Activated naive CD4-positive, alpha-beta T cell treated with Interleukin-2 at 50 U/mL for 16 hours (primary cell): Measurements from ENCODE around the gene VRK2.

Source experiments
- DNase-seq: peaks from one replicate; pipeline ENCODE4 v3.0.0-alpha.2; 2020

The VRK2 gene

DNA sequence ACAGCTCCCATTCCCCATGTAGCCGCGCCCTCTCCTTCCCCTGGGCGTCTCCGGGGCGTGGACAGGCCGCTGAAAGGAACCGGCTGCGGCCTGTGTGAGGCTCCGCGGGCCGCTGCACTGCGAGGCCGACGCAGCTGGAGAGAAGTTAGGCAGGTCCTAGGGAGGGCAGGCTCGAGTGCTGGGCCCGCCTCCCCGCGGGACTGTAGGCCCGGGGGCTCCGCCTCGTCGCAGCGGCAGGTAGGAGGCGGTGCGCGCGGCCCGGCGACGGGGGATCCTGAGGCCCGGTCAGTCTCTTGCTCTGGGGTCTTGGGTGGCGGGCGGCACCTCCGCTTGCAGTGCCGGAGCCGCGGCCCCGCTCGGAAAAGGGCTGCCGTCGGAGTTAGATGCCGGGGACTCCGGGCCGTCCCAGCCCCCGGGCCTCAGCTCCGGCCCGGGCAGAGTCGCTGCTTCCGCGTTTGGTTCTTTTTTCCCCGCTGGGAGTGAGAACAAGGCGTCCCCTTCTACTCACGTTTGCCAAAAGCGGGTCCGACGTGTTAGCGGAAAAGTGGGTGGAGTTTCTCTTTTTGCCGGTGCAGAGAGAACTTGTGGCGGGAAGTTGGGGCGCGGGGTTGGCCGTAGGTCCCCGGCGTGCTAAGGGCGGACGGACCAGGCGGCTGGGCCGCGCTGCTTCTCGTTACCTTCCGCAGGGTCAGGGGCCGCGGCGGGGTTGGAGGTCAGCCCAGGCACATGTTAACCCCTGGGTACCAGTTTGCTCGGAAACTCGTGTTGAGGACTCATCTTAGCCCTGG is at the start of gene VRK2:
Gene VRK2 (plus strand): TSS at position 222 of the 788 bp plus-strand sequence. CDS start 2,026 bp downstream, outside the sequence.
- peak; percentile 85 for DNase-seq

DNA sequence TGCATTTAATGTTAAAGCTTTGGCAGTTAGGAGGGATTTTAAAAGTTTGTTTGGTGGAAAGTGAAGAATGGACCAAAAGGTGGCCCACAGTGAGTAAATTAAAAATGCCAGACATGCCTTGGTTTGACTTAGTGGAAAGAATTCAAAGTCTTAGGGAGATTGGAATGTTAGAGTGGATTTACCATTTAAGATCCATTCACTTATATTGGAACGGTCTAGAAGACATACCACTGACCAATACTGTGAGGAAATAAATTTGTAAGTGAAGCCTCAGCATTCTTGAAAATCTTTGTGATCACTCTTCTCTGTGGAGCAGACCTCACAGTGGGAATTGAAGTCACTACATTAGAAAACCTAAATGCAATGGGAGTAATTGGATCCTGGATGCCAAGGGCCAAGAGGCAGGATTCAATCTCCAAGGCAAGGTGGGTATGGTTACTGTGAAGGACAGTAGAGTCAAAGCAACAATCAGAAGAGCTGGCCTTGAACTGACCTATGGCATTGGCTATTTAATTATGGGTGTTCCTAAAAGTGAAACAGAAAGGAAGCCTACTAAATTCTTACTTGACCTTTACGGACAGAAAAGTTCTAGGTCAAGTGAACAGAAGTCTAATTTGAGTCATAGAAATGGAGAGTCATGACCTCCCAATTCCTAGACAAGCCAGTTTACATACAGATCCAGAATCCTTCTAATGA is 40.2 kb upstream of the VRK2 start:
- DNase-seq = no peak

DNA sequence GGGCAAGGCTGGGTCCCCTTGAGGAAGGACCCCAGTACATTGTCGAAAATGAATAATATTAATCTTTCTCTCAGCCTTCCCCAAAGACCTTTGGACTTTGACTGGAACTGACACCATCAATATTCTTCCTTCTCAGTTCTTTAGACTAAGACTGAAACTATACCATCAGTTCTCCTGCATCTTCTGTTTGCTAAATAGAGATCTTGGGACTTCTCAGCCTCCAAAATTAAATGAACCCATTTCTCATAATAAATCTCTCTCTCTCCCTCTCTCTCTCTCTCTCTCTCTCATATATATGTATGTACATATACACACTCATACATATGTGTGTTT is 39.7 kb upstream of the VRK2 start:
- DNase-seq = no peak

DNA sequence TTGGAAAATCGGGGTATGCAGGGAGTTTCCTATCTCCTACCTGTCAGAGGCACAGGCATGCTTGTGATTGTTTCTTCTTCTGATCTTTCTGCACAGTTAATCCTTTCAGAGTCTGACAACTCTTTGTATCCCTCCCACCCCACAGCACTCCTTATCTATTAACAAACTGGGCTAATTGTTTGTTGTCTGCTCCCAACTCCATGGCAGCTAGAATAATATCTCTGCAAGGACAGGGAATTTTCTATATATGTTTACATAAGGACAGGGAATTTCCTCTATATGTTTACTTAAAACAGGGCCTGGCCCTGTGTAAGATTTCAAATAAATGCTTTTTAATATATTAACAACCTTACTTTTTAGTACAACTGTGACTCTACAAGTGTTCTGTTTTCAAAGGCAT is 36.0 kb upstream of the VRK2 start:
- DNase-seq = no peak

DNA sequence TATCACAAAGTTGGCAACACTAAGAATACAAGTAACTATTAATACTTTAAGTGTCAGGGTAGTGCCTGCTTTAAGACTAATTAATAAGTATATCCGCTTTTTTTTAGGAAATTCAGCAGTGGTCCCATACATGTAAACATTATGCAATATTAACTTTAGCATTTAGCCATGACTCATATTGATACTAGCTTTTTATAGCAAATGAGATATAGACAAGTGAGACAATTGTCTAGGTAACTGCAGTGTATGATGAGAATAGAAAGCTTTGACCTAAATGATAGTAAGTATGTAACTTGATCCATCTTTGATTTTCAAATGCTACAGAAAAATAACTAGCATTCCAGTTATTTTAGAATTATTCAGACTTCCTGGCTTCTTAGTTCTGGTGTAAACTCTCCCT is 27.4 kb upstream of the VRK2 start:
- no peak for DNase-seq

DNA sequence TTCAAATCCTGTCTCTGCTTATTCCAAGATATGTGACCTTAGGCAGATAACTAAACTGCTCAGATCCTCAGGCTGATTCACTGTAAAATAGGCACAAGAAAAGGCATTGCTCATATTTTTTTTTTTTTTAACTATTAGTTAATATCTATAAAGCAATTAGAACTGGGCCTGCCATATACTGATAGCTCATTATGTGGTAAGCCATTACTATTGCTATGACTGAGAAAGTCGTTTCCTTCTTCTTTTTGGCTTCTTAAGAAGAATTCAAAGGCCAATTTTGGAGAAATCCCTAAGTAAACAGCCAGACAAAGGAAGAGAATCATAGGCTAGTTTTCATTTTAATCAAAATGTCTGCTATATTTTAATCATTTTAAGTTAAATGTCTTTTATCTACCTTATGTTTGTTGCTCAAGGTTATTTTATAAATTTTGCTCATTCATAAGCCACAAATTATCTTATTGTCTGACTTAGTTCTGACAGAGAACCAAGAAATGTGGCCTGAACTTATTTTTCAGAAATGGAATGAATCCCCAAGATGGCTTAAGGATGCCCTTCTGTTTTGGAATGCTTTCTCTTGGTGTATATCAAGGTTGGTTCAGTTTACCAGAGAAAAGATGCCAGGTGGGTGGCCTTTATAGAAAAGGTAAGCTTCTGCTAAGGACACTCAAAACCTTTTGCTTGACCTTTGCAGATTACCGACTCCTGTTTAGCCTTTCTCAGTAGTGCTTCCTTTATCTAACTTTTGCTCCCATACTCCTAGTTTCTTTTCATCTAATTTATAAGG is 21.3 kb upstream of the VRK2 start:
- DNase-seq = no peak

DNA sequence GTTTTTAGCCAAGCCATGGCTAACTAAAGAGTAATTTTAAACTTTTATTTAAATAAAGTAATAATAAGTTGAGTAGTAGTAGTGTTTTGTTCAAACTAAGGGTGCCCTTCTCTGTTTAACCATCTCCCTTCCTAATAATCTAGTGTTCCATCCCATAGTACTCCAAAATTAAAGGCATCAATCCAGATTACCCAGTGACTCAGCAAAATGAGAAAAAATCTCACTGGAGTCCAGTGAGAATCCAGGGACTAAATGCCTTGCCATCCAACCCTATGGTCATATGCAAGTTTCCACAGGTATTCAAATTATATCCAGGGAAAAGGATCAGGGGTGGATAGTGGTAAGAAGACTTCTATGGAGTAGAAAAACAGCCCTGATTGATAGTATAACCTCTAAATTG is 19.6 kb upstream of the VRK2 start:
- DNase-seq = no peak

DNA sequence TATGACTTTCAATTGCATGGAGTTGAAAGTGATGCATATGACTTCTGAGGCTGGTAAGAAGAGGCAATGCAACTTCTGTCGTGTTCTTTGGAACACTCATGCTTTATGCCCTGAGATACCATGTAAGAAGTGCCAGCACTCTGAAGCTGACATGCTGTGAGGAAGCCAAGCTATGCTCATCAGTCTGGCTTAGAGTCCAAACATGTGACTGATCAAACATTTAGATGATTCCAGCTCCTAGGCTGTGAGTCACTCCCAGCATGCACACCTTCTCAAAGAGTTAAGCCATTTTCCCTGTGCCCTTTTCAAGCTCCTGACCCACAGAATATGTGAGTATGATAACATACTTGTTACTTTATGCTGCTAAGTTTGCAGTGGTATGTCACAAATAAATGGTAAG is 15.8 kb upstream of the VRK2 start:
- DNase-seq = no peak

DNA sequence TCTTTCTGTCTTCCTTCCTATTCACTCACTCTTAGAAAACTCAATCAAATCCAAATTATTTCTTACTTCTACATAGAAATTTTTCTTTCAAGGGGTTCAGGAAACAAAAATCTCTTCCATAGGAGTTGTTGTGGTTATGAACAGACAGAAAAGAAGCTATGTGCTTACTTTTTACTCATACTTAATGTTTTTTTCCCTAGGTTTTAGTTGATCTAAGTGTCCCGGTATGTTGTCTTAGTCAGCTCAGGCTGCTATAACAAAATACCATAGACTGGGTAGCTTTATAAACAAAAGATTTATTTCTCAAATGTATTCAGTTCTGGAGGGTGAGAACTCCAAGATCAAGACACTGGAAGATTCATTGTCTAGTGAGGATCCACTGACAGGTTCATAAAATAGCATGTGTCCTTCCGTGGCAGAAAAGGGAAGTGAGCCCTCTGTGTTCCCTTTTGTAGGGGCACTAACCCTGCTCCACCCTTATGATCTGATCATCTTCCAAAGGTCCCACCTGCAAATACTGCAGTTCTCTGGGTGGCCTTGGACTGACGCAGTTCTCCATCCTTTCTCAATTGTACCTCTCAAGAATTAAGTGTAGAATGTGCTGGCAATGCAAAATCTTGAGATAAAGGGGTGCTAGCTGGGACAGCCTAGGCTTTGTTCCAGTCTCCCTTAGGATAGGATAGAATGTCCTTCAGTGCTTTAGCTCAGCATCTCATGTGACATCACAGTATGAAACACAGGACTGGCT is 14.4 kb upstream of the VRK2 start:
- no peak for DNase-seq

DNA sequence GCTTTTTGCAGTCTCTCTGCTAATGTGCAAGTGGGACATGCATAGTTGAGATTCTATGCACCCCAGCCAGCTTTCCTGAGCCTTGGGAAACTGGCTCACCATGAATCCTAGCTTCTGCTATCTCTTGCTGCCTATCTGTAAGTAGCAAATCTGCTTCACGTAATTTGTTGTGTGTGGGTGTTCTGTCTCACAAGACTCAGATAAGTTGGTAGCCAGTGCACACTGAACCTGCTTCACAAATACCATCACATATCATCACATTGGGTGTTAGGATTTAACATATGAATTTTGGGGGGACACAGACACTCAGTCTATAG is 13.9 kb upstream of the VRK2 start:
- DNase-seq = no peak

DNA sequence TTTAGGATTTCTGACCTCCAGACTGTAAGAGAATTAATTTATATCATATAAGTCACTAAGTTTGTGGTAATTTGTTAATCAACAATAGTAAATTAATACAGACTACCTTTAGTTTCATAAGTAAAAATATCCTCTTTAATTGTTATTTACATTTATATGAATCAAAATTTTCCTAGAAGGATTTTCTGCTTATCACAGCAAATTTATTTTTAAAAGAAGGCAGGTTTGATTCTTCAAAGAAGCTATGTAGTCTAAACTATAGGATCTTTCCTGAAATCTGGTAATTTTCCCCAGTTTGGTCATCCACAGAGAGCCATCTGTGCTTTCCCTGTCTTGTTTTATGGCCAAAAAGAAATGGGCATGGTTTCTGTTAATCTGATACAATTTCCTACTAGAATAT is 13.1 kb upstream of the VRK2 start:
- no peak for DNase-seq

DNA sequence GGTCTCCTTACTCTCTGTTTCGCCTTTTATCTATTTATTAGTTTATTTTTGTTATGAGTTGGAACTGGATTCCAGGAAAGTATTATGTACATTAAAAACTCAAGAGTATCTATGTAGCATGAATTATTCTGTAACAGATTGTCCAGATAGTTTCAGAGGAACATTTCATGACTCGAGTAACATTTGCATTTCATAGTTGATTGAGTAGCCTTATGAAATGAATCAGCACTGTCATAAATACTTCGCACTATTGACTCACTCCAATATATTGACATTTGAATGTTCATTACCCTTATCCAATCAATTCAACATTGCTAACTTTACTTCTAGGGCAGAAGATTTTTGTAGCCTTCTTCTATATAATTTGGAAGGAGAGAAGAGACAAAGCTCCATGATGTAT is 11.3 kb upstream of the VRK2 start:
- no peak for DNase-seq

DNA sequence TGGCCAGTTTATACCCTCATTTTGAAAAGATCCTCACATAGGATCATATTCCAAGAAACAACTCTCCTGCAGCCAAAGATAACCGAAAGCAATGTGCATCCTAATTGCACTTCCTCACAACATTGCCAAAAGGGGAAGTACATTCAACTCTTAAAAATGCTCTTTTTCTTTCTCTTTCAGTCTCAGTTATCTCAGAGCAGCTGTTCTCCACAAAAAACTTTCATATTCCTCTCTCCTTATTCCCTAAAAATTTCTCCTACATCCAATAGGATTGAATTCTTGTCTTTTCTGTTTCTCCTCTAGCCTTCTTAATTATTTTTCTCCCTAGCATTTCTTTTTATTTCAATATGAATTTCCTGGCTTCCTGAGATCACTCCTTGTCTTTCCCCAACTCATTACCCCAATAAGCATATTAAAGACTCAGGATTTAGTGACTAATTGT is 7.4 kb upstream of the VRK2 start:
- no peak for DNase-seq

DNA sequence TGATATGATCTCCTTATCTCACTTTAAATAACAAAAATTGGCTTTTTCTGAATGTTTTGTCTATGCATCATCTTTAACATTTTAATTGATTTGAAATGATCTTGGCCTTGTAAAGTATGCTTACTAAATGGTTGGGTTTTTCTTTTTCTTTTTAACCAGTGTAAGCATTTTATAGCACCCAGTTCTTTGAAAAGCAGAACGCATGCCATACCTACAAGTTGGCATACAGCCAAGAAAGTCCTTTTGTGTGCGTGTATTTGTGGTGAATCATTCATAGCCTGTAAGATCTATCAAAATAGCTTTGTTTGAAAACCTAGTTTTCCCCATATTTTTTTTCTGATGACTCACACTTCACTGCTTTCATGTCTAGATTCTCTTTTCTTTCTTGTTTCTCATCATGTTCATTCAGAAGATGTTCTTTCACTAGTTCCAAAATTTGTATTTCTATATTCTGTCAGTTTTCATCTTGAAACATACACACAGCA is 4.1 kb upstream of the VRK2 start:
- no peak for DNase-seq

DNA sequence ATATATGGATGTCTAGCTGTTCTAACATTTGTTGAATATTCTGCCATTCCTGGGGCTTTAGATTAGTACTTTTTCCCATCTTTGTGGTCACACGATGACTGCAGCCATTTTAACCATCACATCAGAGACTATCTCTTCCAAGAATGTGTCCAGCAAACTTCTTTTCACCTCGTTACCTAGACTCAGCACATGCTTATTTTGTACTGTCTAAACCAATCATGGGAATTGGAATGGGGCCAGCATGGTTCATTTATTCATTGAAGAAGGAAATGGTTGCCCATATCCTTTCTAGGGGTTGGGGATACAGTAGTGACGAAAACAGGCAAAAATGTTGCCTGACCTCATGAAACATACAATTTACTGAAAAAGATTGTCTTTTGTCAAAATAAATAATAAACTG is 2.5 kb upstream of the VRK2 start:
- no peak for DNase-seq

DNA sequence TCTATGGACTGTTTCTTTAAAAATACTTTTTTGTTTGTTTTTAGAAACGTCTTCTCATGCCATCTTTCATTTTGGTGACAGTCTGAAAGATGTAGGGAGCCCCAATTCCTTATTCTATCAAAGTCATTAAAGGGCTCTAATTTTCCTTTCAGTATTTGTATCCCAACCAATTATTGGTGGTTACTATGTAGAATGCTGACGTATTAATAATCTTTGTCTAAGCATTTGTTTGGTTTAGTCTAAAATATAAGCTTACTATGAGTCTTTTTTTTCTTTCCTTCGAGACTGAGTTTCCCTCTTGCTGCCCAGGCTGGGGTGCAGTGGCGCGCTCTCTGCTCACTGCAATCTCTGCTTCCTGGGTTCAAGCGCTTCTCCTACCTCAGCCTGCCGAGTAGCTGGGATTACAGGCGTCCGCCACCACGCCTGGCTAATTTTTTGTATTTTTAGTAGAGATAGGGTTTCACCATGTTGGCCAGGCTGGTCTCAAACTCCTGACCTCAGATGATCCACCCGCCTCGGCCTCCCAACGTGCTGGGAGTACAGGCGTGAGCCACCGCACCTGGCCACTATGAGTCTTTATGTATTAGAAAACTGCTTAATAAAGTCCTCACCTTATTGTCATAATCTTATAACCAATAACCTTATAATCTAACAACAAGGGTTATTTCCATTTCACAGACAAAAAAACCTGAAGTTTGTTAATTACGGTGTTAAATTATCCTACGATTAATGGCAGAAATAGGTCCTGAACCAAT is 849 bp upstream of the VRK2 start:
- no peak for DNase-seq

DNA sequence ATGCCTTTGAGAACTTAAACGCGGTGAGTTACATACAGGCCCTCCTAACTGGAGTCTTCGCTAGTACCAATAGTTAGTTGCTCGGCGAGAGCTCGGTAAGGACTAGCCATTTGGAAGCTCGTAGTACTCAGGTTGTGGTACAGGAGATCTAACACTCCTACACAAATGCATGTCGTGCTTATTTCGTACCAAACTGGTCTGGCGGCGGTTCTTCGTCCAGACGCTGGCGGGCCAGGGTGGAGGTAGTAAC is 346 bp upstream of the VRK2 start:
- DNase-seq = no peak

DNA sequence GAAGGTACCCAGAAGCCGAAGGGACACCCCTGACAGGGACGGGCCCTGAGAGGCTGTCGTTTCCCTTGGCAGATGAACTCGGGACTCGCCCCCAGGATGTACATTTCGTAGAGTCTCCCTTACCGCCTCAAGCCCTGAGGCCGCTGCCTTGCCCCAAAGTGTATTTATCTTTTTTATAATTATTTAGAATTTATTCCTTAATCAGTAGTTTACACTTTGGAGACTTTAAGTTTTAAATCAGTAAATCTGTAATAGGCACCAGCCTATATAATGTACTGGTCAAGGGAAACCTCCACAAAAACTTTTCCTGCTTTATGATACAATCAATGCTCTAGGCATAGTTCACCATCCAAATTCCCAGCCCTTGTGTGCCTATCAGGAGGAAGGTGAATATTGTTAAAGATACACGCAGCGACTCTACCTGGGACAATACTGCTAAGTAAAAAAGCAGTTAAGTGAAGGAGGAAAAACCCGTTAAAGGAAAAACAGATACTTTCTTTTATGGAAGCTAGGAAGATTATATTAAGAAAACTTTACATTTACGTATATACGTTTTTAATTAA is 848 bp downstream of the VRK2 start:
- DNase-seq = no peak

DNA sequence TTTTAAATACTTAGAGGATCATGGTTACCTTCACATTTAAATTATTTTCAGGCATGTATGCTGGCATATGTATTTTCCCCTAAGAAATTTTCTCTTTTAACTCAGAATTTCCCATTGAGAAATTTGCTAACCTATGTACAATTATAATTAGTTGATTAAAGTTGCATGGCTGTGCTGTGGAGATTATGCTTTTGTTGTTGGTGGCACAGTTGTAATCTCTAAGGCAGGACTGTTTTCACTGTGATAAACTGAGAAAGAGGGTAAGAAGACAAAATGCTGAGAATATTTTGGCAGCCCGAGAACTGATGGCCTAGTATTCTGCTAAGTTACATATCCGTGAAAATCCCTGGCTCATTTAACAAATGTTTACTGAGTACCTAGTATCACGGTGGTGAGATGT is 1.4 kb downstream of the VRK2 start:
- DNase-seq = no peak

DNA sequence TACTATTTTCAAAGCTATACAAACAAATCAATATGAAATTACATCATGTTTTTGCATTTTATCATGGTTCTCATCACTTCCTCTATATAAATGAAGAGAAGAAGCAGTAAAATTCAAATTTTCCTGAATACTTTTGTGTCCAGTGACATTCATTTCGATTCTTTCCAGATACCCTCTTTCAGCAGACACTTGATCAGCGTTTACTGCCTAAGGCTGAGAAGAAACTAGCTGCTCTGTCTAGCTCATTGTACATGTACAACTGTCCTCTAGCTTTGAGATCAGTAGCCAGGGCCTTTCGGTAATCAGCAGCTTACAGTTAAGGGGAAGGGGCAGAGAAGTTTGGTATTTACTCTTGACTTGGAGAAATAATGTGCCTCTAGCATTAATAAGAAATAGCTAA is 4.8 kb downstream of the VRK2 start:
- DNase-seq = no peak

DNA sequence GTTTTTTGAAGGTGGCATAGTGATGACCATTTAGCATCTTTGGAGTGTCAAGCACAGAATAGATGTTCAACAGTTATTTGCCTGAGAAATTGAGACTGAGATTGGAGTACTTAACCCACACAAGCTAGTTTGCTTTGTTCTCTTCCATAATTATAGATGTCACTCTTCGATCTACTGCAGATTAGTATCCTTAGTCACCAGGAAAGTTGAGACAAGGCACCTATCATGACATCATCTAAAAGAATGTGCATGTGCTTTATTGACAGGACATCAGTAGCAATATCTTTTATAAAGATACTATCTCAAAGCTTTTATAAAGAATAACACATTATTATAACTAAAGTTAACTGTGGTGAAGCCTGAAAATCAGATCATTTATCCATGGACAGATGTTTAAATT is 6.4 kb downstream of the VRK2 start:
- no peak for DNase-seq

DNA sequence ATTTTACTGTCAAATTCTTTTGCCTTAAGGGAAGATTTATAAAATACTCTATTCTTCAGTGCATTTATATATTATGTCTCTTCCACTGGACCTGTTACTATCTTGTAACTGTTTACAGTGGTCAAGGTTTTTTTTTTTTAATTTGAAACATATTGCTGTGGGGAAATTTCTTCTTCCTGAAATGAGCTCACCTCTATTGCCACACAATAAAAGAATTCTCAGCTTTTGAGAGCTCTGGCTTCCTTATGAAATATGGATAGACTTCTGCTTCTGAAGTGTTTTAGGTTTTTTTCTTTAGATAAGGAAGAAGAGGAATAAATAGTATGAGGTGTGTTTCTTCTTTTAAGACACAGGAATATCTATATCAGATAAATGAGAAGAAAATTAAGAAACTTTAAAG is 7.7 kb downstream of the VRK2 start:
- DNase-seq = no peak
